Astrocyte of the spinal cord (primary cell): Measurements from ENCODE around the gene MROH2B.

Source experiments
- DNase-seq: peaks from one replicate; pipeline ENCODE4 v3.0.0; 2011; ENCODE audit warnings: low read depth, low spot score
- H3K4me3 ChIP-seq: 2 replicates; pipeline ENCODE4 v1.5.1; 2011; ENCODE audit warnings: low read depth, mild to moderate bottlenecking, low read length, moderate library complexity
- in situ Hi-C: cut with HindIII; loops from 2 replicates; pipeline ENCODE4 v1.10.0; 2017; ENCODE audit warnings: low sequenced_read_pairs
- TF ChIP-seq, protein P1 (sequence below): IDR thresholded peaks from 2 replicates; pipeline ENCODE4 v1.5.1; 2012; ENCODE audit warnings: low read depth, mild to moderate bottlenecking, low read length, inconsistent platforms

MROH2B gene

DNA sequence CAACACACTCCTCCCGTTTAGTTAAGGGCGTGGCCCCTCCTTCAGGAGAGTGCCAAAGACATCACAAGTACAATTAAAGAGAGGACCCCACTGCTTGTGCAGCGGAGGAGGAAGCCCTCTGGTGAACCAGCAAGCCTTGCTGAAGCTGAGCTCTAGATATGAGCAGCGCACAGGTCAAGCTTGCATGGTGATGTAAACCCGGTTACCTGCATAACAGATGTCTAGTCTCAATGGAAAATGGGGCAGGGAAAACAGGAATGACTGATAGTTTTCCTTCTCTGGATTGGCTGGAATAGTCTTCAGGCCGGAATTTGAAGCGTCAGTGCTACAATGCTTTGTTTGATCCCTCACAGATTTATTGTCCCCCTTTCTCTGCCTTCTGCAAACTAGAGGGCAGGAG, 66.2 kb downstream of the MROH2B start:
- no peak for DNase-seq
- H3K4me3 ChIP-seq = no peak overlapping the region
- TF ChIP-seq, protein P1, sequence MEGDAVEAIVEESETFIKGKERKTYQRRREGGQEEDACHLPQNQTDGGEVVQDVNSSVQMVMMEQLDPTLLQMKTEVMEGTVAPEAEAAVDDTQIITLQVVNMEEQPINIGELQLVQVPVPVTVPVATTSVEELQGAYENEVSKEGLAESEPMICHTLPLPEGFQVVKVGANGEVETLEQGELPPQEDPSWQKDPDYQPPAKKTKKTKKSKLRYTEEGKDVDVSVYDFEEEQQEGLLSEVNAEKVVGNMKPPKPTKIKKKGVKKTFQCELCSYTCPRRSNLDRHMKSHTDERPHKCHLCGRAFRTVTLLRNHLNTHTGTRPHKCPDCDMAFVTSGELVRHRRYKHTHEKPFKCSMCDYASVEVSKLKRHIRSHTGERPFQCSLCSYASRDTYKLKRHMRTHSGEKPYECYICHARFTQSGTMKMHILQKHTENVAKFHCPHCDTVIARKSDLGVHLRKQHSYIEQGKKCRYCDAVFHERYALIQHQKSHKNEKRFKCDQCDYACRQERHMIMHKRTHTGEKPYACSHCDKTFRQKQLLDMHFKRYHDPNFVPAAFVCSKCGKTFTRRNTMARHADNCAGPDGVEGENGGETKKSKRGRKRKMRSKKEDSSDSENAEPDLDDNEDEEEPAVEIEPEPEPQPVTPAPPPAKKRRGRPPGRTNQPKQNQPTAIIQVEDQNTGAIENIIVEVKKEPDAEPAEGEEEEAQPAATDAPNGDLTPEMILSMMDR = no peak
- in situ Hi-C loops = no loop called here

DNA sequence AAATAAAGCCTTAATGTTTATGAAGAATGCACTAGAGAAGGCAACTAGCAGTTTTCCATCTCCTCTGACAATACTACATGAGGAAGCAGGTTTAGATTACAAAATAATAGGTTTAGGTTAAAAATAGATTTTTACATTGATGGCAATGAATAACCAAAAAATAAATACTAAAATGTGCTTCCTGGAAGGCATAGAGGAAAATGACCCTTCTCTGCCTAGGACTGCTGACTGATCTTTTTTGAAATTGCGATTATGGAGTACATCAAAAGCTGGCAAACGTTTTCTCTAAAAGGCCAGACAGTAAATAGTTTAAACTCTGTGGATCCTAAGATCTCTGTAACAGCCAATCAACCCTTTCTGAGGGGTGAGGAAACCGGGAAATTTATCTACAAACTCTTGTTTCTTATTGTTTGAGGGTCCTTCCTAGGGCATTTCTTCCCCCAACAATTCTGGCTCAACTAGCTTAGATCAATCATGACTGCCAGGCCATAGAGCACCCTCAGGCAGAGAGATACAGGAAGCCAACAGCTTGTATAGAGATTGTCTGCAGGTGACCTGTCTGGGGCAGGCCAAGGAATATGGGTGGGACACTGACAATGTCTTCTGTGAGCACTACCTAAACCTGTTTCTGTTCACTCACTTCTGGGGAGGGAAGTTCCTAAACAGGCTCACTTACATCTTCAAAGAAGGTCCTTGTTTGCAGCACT, 67.3 kb downstream of the MROH2B start:
- DNase-seq = no peak
- H3K4me3 ChIP-seq = no peak overlapping the region
- TF ChIP-seq, protein P1 = no peak
- in situ Hi-C loops = no loop called here

DNA sequence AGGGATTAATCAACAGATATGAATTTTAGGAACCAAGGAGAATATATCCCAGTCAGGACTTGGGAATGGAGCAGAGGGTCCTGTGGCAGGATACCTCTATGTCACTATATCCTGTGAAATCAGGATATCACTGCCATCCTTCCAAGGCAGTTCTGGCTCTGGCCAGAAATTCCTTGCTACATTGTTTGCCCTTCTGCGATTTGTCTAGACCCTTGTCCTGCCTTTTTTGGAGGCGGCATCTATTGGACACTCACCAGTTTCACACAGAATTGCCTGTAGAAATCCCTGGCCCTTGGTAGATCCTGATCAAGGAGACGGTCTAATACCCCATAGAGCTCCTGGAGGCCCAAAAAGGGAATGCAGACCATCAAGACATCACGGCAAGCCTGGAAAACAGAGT, 71.2 kb downstream of the MROH2B start:
- TF ChIP-seq, protein P1 = no peak
- in situ Hi-C loops = no loop called here
- DNase-seq = no peak
- H3K4me3 ChIP-seq = no peak overlapping the region

DNA sequence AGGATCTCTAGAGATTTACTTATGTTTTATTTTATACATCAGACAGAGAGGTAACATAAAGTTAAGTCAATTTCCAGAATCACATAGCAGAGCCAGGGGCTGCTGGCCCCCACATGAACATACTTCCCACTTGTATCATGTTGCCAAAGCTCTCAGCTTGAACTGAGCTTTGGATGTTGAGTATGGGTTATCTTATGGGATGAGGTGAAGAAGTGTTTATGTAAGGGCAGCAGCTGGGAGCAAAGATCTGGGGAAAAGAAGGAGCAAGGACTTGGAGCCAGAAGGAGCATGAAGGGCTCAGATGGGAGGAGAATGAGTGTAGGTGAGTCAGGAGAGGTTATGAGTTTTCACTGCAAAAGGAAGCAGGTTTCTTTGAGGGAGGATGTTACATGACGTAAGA, 72.0 kb downstream of the MROH2B start:
- no peak for DNase-seq
- H3K4me3 ChIP-seq = no peak overlapping the region
- in situ Hi-C loops = no loop called here
- TF ChIP-seq, protein P1 = no peak

DNA sequence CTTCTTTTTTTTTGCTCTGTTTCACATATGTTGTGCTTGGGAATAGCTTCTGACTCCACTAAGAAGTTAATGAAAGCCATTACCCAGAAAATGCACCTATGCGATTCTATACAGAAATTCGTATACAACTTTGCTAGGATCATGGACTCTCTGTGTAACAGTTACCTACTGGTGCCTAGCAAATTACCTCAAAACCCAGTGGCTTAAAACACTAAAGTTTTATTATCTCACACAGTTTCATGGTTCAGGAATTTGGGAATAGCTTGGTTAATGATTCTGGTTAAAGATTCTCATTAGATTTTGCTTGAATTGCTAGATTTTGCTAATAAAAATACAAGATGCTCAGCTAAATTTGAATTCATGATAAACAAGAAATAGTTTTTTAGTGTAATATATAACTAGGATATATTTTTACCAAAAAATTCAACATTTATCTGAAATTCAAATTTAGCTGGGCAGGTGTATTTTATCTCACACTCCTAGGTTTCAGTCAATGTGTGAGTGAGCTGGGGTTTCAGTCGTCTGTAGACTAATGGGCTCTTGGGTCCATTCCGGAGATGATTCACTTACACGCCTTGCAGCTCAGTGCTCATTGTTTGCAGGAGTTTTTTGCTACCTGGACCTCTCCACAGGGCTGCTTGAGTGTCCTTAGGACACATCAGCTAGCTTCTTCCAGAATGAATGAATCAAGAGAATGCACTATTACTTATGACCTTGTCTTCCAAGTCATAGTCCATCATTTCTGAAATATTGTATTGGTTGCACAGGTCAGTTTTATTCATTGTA, 75.1 kb downstream of the MROH2B start:
- TF ChIP-seq, protein P1 = no peak
- H3K4me3 ChIP-seq = no peak overlapping the region
- in situ Hi-C loops = no loop called here
- no peak for DNase-seq

DNA sequence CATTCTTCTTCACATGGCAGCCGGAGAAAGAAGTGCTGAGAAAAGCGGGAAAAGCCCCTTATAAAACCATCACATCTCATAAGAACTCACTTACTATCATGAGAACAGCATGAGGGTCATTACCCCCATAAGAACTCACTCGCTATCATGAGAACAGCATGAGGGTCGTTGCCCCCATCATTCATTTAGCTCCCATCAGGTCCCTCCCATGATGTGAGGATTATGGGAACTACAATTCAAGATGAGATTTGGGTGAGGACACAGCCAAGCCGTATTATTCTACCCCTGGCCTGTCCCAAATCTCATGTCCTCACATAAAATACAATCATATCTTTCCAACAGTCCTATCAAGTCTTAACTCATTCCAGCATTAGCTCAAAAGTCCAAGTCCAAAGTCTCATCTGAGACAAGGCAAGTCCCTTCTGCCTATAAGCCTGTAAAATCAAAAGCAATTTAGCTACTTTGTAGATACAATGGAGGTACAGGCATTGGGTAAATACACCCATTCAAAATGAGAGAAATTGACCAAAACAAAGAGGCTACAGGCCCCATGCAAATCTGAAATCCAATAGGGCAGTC, 79.1 kb downstream of the MROH2B start:
- in situ Hi-C loops = no loop called here
- TF ChIP-seq, protein P1 = no peak
- H3K4me3 ChIP-seq = no peak overlapping the region
- DNase-seq = no peak
